Measurements from ENCODE around the gene SUDS3. TPM values are rescaled to one million over a fixed set of nuclear protein-coding genes. Genes with fewer than 3 reads are reported as not detected.

Gene SUDS3
- total RNA-seq, 1 donor from 2014 or later: 28.5 TPM

Other genes with a start within 250 kb of the SUDS3 start
- 194 TPM for gene PEBP1, start 240.4 kb upstream of the SUDS3 start, total RNA-seq
- gene TAOK3, start 3.6 kb upstream of the SUDS3 start, total RNA-seq: 68.8 TPM